GM19193 (cell line): ENCODE data around the gene KCNJ6.

Source experiments
- POLR2A ChIP-seq: IDR thresholded peaks from 4 replicates; pipeline ENCODE4 v1.6.1; 2011; ENCODE audit not compliant: insufficient read depth, insufficient read length; ENCODE audit errors: extremely low read depth

KCNJ6 gene

DNA sequence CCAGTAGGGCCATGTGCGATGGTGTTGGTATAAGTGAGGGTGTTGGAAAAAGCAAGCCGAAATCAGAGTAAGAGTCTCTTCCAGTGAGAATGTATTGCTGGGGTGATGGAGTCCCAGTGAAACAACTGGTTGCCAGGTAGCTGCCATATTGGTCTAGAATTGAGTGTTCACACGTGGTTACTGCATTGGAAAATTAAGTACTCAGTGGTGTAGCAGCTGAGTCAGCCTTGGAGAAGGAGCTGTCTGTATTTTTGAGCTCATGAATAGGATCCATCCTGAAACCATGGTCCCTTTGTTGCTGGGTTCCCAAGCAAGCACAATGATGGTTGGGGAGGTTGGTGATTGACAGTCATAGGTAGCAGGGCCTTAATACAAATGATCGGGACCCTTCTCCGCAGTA lies 314.3 kb downstream of the KCNJ6 start:
- TF ChIP-seq POLR2A = no peak

DNA sequence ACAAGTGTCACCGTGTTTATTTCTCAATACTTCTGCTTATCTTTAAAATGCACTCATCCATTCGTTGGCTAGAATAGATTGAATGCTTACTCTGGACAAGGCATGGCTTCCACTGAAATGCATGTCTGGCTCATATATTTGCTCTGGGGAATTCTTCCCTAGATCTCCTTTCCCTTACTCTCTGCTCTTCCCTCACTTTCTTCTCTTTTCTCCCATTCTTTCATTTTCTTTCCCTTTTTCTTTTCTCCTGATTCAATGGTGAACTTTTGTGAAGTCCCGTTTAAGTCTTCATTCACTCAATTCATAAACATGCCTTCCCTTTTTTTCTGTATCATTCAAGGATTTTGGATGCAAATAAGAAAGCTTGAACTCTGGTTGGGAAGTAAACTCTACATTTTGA lies 315.2 kb downstream of the KCNJ6 start:
- no peak for TF ChIP-seq POLR2A

- no peak for TF ChIP-seq POLR2A
Observed at GRCh38 chr21:37595944-37596343, 320.3 kb downstream of the KCNJ6 start.

GRCh38 chr21:37594472-37594951 lies 321.7 kb downstream of the KCNJ6 start:
- TF ChIP-seq POLR2A = no peak

GRCh38 chr21:37593740-37594471 lies 322.4 kb downstream of the KCNJ6 start:
- no peak for TF ChIP-seq POLR2A

DNA sequence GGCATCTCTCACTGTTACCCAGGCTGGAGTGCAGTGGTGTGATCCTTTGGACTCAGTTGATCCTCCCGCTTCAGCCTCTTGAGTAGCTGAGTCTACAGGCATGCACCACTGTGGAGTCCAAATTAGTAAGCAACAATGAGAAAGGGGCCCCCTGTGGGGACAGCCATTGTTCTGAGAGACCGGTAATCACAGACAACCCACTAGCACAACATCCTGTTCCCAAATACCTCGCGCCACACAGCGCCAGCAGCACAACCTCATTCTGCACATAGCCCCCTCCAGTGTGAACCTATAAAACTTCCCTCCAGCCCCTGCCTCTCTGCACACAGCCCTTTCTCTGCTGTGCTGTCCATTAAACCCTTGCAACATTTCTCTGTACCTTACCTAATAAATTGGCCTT lies 323.2 kb downstream of the KCNJ6 start:
- TF ChIP-seq POLR2A = no peak

DNA sequence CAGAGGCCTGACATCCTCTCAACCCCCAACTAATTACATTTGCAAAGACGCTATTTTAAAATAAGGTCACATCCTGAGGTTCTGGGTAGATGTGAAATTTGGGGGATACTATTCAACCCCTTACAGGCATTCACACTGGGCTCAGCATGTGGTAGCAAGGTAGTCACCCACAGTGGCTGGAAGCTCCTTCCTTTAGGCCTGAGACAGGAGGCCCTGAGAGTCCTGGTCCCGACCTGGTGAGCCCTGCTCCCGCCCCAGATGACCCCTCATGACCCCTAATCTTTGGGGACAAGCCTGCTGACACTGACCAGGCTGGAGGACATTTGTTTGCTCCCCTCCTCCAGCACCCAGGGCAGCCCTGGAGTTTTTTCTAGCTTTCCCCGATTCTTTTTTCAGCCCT lies 323.8 kb downstream of the KCNJ6 start:
- no peak for TF ChIP-seq POLR2A

DNA sequence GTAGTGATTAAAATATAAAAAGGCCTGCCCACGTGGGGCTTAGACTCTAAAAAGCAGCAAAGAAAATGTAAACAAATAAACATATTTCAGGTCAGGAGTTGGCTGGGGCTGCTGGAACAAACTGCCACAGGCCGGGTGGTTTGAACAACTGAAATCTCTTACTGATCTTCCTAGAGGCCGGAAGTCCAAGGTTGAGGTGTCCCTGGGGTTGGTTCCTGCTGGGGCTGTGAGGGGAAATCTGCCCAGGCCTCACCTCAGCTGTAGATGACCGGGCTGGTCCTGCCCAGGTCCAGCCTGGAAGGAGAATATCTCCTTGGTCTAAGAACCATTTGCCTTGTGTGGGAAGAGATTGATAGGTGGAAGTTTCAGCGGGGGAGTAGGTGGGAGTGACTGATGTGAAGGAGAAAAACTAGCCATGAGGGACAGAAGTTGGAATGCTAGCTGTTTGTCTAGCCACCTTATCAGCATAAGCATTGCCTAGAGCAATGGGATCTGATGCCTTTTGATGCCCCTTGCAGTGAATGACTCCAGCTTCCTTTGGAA lies 328.6 kb downstream of the KCNJ6 start:
- no peak for TF ChIP-seq POLR2A

- no peak for TF ChIP-seq POLR2A
Observed at GRCh38 chr21:37587203-37587602, 329.1 kb downstream of the KCNJ6 start.

DNA sequence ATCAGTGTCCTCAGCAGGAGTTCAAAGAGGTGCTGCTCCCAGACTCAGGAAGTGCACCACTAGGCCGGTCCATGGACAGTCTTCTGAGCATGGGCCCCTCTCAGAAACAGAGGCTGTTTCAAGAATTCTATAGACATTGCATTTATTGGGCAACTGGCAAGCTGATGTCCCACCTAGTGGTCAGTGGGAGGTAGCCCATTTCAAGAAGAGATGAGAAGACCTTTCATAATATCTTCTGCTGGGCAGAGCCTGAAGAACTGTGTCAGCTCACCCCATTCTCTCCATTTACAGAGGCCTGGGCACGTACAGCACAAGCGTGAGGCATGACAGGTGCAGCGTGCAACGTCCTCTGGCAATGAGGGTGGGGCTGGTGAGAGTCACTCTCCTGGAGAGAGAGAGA lies 333.7 kb downstream of the KCNJ6 start:
- no peak for TF ChIP-seq POLR2A

DNA sequence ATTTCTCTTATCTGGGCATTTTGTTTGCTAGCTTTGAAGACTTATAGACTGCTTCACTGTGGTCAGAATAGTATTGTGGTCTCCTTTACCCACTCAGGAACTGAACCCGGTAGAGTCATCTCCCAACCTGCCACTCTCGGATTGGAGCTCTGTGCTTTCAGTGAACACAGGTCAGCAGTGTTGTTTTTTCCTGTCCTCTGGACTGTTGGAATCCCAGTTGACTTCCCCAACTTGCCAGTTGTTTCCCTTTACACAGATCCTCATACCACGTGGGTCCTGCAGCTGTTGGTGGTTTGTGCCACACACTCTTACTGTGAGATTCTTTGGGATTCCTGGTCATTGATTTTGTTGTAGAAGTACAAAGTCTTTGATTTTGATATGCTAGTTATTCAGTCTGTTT lies 335.6 kb downstream of the KCNJ6 start:
- TF ChIP-seq POLR2A = no peak

- TF ChIP-seq POLR2A = no peak
Observed at GRCh38 chr21:37579356-37579755, 336.9 kb downstream of the KCNJ6 start.

DNA sequence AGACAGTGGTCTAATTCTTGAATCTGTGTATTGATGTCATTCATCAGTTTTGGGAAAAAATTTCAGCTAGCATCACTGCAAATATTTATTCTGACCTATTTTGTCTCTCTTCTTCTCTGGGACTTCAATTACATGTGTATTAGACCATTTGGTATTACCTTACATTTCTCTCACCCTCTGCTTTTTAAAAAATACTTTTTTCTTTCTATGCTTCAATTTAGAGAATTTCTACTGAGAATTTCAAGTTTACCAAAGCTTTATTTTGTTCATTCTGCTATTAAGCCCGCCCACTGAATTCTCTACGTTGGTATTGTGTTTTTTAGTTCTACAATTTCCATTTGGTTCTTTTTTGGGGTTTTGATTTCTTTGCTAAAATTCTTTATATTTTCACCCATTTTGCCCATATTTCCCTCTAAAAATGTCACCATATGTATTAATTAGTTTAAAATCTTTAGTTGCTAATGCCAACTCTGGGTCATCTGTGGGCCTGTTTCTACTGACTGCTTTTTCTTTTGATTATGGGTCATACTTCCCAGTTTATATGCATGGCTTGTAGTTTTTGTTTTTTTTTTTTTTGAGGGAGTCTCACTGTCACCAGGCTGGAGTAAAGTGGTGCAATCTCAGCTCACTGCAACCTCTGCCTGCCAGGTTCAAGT lies 337.7 kb downstream of the KCNJ6 start:
- TF ChIP-seq POLR2A = no peak

GRCh38 chr21:37575580-37575979 lies 340.7 kb downstream of the KCNJ6 start:
- TF ChIP-seq POLR2A = no peak

DNA sequence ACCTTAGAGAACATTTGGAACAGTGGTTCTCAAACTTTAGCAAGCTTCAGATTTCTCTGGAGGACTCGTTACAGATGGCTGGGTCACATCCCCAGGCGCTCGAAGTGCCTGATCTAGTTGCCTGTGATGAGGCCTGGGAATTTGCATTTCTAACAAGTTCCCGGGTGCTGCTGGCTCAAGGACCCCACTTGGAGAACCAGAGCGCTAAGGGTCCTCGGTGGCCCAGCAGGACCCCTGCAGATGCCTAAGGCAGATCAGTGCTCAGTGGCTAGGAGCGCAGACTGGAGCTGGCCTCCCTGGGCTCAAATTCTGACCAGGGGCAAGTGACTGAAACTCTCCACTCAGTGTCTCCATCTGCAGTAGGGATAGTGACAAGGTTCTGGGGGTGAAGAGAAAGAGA lies 341.5 kb downstream of the KCNJ6 start:
- TF ChIP-seq POLR2A = no peak

DNA sequence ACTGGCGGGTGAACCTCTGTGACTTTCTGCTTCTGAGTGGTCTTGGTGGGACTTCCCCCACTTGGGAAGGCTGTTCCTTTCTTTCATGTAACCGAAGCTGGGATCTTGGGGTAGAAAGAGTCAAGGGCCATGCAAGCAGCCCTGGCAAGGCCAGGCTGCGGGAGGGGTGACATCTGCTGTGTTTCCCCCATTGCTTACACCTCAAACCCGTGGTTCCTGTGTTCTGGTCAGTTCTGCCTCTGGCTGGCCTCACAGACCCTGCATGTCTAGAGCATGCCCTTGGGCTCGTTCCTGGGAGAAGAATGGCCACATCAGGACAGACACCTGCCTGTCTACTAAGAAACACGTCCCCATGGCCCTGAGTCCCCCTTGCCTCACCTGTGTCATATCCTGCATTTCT lies 341.9 kb downstream of the KCNJ6 start:
- no peak for TF ChIP-seq POLR2A
